ENCODE measurements around the gene BIRC6.
A peak's percentile ranks its signal among the peaks of the same experiment; 100 is the strongest.

BIRC6 gene

GRCh38 chr2:32485399-32485798 is 128.6 kb downstream of the BIRC6 start:
- ChIA-PET POLR2A (no interaction called here), CTCF (no interaction called here)
- peak; percentile 42 for DNase-seq (ENCODE audit: low read depth, low spot score)
- no peak overlapping the region for H3K4me3 ChIP-seq (ENCODE audit: low read depth, low read length)
- no peak for TF ChIP-seq CTCF (IDR thresholded peaks at IDR 0.05; ENCODE audit: insufficient read depth, low read length, missing control alignments)

- ChIA-PET POLR2A (no interaction called here), CTCF (no interaction called here)
- H3K4me3 ChIP-seq (ENCODE audit: low read depth, low read length) = no peak overlapping the region
- TF ChIP-seq CTCF (IDR thresholded peaks at IDR 0.05; ENCODE audit: insufficient read depth, low read length, missing control alignments) = no peak
- DNase-seq (ENCODE audit: low read depth, low spot score) = no peak
Measured at GRCh38 chr2:32489061-32489460, 132.2 kb downstream of the BIRC6 start.

- no peak for DNase-seq (ENCODE audit: low read depth, low spot score)
- CTCF ChIA-PET = interaction anchor here (0.6 to 0.9 kb wide), 2 partner anchors 8 to 9 kb away, joined by 3 read pairs; no protein-coding TSS in a partner anchor
- no peak for TF ChIP-seq CTCF (IDR thresholded peaks at IDR 0.05; ENCODE audit: insufficient read depth, low read length, missing control alignments)
- POLR2A ChIA-PET = no interaction called here
- H3K4me3 ChIP-seq (ENCODE audit: low read depth, low read length) = no peak overlapping the region
Measured at GRCh38 chr2:32491346-32491745, 134.5 kb downstream of the BIRC6 start.

GRCh38 chr2:32495139-32495538 is 138.3 kb downstream of the BIRC6 start:
- no peak overlapping the region for H3K4me3 ChIP-seq (ENCODE audit: low read depth, low read length)
- no peak for TF ChIP-seq CTCF (IDR thresholded peaks at IDR 0.05; ENCODE audit: insufficient read depth, low read length, missing control alignments)
- ChIA-PET CTCF (no interaction called here), POLR2A (no interaction called here)
- no peak for DNase-seq (ENCODE audit: low read depth, low spot score)

GRCh38 chr2:32496662-32497061 is 139.8 kb downstream of the BIRC6 start:
- ChIA-PET CTCF (no interaction called here), POLR2A (no interaction called here)
- TF ChIP-seq CTCF (IDR thresholded peaks at IDR 0.05; ENCODE audit: insufficient read depth, low read length, missing control alignments) = no peak
- H3K4me3 ChIP-seq (ENCODE audit: low read depth, low read length) = no peak overlapping the region
- no peak for DNase-seq (ENCODE audit: low read depth, low spot score)

- TF ChIP-seq CTCF (IDR thresholded peaks at IDR 0.05; ENCODE audit: insufficient read depth, low read length, missing control alignments) = no peak
- CTCF ChIA-PET = no interaction called here
- POLR2A ChIA-PET = no interaction called here
- H3K4me3 ChIP-seq (ENCODE audit: low read depth, low read length) = no peak overlapping the region
- DNase-seq (ENCODE audit: low read depth, low spot score) = no peak
Measured at GRCh38 chr2:32498306-32498705, 141.5 kb downstream of the BIRC6 start.
